Astrocyte of the cerebellum (primary cell): ENCODE data around the gene TRIM54.

Experiments used
- DNase-seq: peaks from one replicate; pipeline ENCODE4 v3.0.0-alpha.2; 2011; ENCODE audit warnings: low read depth
- H3K4me3 ChIP-seq: 2 replicates; pipeline ENCODE4 v1.5.1; 2011; ENCODE audit warnings: mild to moderate bottlenecking, low read depth, low read length, moderate library complexity
- in situ Hi-C: cut with HindIII; loops from 2 replicates; pipeline ENCODE4 v1.10.0; 2017; ENCODE audit warnings: low sequenced_read_pairs
- TF ChIP-seq, protein P1 (sequence below): IDR thresholded peaks from 2 replicates; pipeline ENCODE4 v1.5.1; 2012; ENCODE audit warnings: low read length, low read depth, moderate library complexity, mild to moderate bottlenecking; ENCODE audit errors: missing control alignments

Gene TRIM54

DNA sequence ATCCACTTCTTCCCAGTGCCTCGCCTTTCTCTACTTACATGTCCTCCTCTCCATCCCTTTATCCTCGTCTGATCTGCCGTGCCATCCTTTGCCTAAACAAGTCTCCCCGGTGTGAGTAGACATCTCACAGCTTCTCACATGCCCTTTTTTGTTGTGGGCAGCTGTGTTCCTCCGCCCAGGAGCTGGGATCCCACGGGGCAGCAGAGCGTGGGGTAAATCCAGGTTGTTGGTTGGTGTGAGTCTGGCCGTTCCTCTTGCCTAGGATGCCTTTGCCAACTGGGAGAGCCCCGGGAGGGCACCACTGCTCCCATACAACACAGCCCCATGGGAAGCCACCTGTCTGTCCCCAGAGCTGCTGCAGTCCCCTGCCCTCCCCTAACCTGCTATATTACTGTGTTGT, 41.8 kb upstream of the TRIM54 start:
- DNase-seq, result no peak
- in situ Hi-C loops, result no loop called here
- no peak overlapping the region for H3K4me3 ChIP-seq
- TF ChIP-seq, protein P1, sequence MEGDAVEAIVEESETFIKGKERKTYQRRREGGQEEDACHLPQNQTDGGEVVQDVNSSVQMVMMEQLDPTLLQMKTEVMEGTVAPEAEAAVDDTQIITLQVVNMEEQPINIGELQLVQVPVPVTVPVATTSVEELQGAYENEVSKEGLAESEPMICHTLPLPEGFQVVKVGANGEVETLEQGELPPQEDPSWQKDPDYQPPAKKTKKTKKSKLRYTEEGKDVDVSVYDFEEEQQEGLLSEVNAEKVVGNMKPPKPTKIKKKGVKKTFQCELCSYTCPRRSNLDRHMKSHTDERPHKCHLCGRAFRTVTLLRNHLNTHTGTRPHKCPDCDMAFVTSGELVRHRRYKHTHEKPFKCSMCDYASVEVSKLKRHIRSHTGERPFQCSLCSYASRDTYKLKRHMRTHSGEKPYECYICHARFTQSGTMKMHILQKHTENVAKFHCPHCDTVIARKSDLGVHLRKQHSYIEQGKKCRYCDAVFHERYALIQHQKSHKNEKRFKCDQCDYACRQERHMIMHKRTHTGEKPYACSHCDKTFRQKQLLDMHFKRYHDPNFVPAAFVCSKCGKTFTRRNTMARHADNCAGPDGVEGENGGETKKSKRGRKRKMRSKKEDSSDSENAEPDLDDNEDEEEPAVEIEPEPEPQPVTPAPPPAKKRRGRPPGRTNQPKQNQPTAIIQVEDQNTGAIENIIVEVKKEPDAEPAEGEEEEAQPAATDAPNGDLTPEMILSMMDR, result no peak

DNA sequence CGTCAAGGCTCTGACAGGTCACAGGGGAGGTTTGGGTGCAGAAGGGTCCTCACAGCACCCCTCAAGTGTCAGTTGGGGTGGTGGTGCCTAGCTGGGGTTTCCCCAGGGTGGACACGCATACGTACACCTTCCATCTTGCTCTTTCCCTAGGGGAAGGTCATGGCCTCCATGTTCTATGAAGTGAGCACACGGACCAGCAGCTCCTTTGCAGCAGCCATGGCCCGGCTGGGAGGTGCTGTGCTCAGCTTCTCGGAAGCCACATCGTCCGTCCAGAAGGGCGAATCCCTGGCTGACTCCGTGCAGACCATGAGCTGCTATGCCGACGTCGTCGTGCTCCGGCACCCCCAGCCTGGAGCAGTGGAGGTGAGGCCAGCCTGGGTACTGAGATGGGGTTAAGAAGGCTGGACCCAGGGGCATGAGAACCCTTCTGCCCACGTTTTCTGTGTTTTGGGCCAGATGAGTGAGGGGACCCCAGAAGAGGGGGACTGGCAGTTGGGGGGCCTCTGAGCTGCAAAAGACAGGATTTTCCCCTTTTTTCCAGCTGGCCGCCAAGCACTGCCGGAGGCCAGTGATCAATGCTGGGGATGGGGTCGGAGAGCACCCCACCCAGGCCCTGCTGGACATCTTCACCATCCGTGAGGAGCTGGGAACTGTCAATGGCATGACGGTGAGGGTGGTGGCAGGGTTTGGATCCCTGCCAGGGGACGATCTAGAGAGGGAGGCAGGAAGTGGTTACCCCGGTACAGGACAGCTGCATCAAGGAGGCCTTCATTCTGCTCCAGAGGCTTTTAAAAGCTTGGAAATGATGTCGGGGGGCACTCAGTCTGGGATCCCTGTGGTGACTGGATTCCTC, 40.2 kb upstream of the TRIM54 start:
- H3K4me3 ChIP-seq, result no peak overlapping the region
- TF ChIP-seq, protein P1, result no peak
- in situ Hi-C loops, result no loop called here
- DNase-seq, result no peak

DNA sequence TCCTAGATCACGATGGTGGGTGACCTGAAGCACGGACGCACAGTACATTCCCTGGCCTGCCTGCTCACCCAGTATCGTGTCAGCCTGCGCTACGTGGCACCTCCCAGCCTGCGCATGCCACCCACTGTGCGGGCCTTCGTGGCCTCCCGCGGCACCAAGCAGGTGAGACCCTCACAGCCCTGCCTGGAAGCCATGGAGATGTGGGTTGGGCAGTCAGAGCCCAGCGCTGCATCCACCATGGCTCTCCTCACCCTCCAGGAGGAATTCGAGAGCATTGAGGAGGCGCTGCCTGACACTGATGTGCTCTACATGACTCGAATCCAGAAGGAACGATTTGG, 39.6 kb upstream of the TRIM54 start:
- no peak overlapping the region for H3K4me3 ChIP-seq
- DNase-seq, result no peak
- in situ Hi-C loops, result no loop called here
- TF ChIP-seq, protein P1, result no peak

DNA sequence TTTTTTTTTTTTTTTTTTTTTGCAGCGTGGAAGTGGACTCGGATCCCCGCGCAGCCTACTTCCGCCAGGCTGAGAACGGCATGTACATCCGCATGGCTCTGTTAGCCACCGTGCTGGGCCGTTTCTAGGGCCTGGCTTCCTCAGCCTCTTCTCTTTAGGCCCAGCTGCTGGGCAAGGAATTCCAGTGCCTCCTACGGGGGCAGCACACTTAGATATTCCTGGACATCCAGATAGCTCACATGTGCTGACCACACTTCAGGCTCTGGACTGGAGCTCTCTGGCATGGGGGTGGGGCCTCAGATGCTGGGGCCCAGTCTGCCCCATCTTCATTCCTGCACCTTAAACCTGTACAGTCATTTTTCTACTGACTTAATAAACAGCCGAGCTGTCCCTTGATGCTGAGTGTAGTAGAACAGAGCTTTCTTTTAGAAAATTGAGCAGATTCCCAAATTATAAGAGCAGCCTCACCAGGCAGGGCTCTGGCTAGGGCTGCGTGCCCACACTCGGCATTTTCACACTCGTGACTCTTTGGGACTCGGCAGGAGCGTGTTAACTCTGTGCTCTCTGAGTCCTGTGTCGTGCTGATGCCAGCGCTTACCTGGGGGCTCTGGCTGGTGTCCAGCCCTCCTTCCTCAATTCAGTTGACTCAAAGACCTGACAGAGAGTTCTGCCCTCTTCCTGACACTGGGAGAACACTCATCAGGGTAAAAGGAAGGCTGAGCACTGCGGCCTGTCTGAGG, 38.7 kb upstream of the TRIM54 start:
- DNase-seq, result no peak
- TF ChIP-seq, protein P1, result no peak
- in situ Hi-C loops, result no loop called here
- H3K4me3 ChIP-seq, result no peak overlapping the region

DNA sequence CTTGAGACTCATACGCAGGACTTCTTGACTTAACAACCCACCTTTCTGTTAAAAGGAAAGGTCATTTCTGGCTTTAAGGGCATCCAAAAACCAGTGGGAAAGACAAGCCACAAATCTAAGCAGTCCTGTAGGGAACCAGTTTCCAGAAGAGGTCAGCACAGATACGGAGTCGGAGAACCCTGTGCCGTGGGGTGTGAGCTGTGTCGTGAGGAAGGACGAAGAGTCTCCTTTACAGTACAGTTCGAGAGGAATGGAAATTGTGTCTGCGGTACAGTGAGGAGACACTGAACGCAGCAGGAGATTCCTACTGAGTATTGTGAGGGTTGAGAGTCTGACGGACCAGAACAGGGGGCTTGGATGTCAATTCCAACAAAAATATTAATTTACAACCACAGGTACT, 37.1 kb upstream of the TRIM54 start:
- TF ChIP-seq, protein P1, result no peak
- in situ Hi-C loops, result loop anchor here (5.0 kb wide), 1 partner anchor 133 kb away; no protein-coding TSS in a partner anchor
- no peak for DNase-seq
- no peak overlapping the region for H3K4me3 ChIP-seq

DNA sequence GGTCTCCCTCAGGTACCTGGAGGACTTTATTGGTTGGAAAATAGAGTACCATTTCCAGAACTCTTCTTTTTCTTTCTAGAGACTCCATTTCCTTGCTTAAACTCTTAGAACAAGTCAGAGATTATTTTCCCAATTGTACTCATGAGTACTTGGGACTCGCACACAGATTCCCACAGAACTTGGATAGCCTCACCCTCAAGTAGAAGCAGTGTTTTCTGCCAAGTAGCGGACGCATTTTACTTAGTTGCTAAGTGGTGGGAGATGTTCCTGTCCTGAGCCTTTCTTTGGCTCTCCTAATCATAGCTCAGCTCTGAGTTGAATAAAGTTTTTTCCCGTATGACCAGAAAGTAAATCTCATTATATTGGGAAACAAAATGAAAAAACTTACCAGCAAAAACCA, 36.6 kb upstream of the TRIM54 start:
- TF ChIP-seq, protein P1, result no peak
- DNase-seq, result no peak
- H3K4me3 ChIP-seq, result no peak overlapping the region
- in situ Hi-C loops, result loop anchor here (5.0 kb wide), 1 partner anchor 133 kb away; no protein-coding TSS in a partner anchor
